ENCODE results near the gene OR2V1.

DNA sequence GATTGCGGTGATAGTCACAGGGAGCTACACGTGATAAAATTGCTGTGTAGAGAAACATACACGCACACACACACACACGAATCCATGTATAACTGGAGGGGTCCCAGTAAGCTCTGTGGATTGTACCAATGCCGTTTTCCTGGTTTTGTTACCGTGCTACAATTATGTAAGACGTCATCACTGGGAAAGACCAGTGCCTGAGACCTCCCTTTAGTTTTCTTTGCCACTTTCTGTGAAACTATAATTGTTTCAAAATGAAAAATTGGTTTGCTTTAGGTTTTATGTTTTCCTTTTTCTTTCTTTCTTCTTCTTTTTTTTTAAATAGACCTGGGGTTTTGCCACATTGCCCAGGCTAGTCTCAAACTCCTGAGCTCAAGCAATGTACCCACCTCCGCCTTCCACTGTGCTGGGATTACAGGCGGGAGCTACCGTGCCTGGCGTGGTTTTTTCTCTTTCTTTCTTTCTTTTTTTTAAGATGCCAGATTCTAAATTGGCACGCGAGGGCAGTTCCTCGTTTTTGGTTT, 37.7 kb upstream of the OR2V1 start:
- TF ChIP-seq, protein P1, sequence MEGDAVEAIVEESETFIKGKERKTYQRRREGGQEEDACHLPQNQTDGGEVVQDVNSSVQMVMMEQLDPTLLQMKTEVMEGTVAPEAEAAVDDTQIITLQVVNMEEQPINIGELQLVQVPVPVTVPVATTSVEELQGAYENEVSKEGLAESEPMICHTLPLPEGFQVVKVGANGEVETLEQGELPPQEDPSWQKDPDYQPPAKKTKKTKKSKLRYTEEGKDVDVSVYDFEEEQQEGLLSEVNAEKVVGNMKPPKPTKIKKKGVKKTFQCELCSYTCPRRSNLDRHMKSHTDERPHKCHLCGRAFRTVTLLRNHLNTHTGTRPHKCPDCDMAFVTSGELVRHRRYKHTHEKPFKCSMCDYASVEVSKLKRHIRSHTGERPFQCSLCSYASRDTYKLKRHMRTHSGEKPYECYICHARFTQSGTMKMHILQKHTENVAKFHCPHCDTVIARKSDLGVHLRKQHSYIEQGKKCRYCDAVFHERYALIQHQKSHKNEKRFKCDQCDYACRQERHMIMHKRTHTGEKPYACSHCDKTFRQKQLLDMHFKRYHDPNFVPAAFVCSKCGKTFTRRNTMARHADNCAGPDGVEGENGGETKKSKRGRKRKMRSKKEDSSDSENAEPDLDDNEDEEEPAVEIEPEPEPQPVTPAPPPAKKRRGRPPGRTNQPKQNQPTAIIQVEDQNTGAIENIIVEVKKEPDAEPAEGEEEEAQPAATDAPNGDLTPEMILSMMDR (IDR thresholded peaks at IDR 0.05) = no peak
- no peak for TF ChIP-seq POLR2A (IDR thresholded peaks at IDR 0.05)

Measured in testis (tissue), 2 donors.